ENCODE measurements around the gene ATXN10. TPM values are rescaled to one million over a fixed set of nuclear protein-coding genes. Genes with fewer than 3 reads are reported as not detected.
A peak's percentile ranks its signal among the peaks of the same experiment; 100 is the strongest.

The ATXN10 gene
- total RNA-seq, 1 experiment from 2014 or later, result 303 TPM

DNA sequence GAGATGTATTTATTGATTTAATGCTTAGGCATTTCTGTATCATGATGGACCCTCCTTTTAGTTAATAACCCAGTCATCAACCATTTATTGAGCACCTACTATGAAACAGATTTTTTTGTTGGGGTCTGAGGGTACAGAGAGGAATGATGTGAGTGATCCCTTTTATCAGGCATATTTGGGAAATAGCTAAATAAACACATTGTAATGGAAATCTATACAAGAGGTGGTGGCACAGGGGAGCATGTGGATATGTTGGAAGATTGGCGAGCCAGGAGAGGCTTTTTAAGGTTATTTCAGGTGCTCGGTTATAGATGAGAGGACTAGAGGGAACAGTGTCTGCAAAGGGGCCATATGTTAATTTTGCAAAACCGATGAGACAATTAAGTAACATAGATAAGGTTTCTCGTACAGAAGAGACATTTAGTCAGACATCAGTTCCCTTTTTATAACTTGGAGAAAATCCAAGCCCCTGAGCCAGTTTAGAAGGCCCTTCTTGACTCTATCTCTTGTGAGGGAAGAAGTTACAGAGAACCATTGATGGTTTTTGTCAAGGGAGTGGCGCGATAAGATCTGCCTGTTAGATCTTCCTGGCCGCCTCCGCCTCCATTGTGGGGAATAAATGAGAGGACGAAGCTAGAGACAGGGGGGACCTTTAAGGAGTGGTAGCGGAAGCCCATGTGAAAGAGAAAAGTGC, 2.0 kb downstream of the ATXN10 start:
- Histone ChIP-seq H3K4me1 (replicated peaks; ENCODE audit: insufficient read depth) (peaks cover 68% of the 10 kb centered on the region), H3K4me2 (peak overlapping the region; percentile 96), H3K79me2 (ENCODE audit: low read depth) (peaks cover 65% of the 10 kb centered on the region), H3K4me3 (peak overlapping the region; percentile 69), H2AFZ (no peak overlapping the region), H3K27me3 (ENCODE audit: insufficient read depth, low read depth) (no peaks in the 10 kb centered on the region), H3K27ac (peak overlapping the region; percentile 73; the same call in 1 of the 2 replicates), H3K9me2 (ENCODE audit: insufficient read depth) (no peaks in the 10 kb centered on the region), H3K36me3 (ENCODE audit: low read depth) (peaks cover 21% of the 10 kb centered on the region), H3F3A (ENCODE audit: insufficient read depth, low read depth) (peaks cover 34% of the 10 kb centered on the region; the same call in 1 of the 2 replicates), H4K20me1 (ENCODE audit: insufficient read depth) (no peaks in the 10 kb centered on the region), H3K9me3 (ENCODE audit: insufficient read depth, low read depth) (no peaks in the 10 kb centered on the region)
- TF ChIP-seq, protein P1, sequence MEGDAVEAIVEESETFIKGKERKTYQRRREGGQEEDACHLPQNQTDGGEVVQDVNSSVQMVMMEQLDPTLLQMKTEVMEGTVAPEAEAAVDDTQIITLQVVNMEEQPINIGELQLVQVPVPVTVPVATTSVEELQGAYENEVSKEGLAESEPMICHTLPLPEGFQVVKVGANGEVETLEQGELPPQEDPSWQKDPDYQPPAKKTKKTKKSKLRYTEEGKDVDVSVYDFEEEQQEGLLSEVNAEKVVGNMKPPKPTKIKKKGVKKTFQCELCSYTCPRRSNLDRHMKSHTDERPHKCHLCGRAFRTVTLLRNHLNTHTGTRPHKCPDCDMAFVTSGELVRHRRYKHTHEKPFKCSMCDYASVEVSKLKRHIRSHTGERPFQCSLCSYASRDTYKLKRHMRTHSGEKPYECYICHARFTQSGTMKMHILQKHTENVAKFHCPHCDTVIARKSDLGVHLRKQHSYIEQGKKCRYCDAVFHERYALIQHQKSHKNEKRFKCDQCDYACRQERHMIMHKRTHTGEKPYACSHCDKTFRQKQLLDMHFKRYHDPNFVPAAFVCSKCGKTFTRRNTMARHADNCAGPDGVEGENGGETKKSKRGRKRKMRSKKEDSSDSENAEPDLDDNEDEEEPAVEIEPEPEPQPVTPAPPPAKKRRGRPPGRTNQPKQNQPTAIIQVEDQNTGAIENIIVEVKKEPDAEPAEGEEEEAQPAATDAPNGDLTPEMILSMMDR (conservative IDR thresholded peaks at IDR 0.05), result no peak
- TF ChIP-seq EZH2 (IDR thresholded peaks at IDR 0.05; ENCODE audit: low read depth), result no peak
- no TSS peak for BruUV-seq (replicated peaks)
- POLR2A ChIA-PET (ENCODE audit: unreplicated experiment), result interaction anchor here (0.6 kb wide), 1 partner anchor 30 kb away, joined by 3 read pairs; no protein-coding TSS in a partner anchor
- no peak for DNase-seq
- intact Hi-C loops (cut with micrococcal nuclease; ENCODE audit: unreplicated experiment), result no loop called here
- CTCF ChIA-PET, result no interaction called here

DNA sequence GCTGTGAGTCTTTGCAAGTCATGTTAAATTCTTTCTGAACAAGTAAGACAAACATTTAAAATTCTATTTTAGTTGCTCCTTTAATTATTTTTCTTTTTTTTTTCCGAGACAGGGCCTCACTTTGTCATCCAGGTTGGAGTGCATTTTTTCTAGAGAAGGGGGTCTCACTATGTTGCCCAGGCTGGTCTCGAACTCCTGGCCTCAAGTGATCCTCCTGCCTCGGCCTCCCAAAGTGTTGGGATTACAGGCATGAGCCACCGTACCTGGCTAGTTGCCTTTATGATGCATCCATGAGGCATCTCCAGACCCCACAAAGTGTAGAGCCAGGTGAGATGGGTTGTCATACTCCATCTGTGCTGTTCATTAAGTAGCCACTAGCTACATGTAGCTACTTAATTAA, 4.4 kb downstream of the ATXN10 start:
- peaks cover 47% of the 10 kb centered on the region for H3F3A ChIP-seq (ENCODE audit: insufficient read depth, low read depth)
- ChIA-PET POLR2A (ENCODE audit: unreplicated experiment) (no interaction called here), CTCF (no interaction called here)
- peaks cover 87% of the 10 kb centered on the region for H3K4me1 ChIP-seq (replicated peaks; ENCODE audit: insufficient read depth)
- H3K4me2 ChIP-seq, result no peak overlapping the region
- no peaks in the 10 kb centered on the region for H3K27me3 ChIP-seq (ENCODE audit: insufficient read depth, low read depth)
- no peaks in the 10 kb centered on the region for H4K20me1 ChIP-seq (ENCODE audit: insufficient read depth)
- TF ChIP-seq, protein P1 (conservative IDR thresholded peaks at IDR 0.05), result no peak
- no peak for TF ChIP-seq EZH2 (IDR thresholded peaks at IDR 0.05; ENCODE audit: low read depth)
- H3K27ac ChIP-seq, result no peak overlapping the region
- H3K9me3 ChIP-seq (ENCODE audit: insufficient read depth, low read depth), result no peaks in the 10 kb centered on the region
- no peak overlapping the region for H3K4me3 ChIP-seq
- H3K79me2 ChIP-seq (ENCODE audit: low read depth), result peaks cover 89% of the 10 kb centered on the region
- no peaks in the 10 kb centered on the region for H3K9me2 ChIP-seq (ENCODE audit: insufficient read depth)
- peaks cover 33% of the 10 kb centered on the region for H3K36me3 ChIP-seq (ENCODE audit: low read depth)
- intact Hi-C loops (cut with micrococcal nuclease; ENCODE audit: unreplicated experiment), result no loop called here
- BruUV-seq (replicated peaks), result no TSS peak
- no peak for DNase-seq
- H2AFZ ChIP-seq, result no peak overlapping the region

DNA sequence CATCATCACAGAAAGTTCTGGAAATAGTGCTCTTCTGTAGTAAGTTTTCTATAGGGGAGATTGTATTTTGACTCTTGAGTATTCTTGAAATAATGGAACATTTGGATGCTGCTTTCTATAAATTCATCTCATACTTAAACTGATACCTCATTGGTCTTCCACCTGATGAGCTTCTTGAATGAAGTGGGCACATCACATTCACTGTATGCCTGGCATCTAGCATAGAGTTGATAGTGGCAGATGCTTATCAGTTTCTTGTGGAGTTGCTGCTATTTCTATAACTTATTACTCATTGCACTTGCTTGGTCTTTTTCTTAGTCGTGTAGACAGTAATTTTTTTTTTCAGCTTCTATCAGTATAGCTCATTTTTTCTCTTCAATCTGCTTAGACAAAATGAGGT, 5.4 kb downstream of the ATXN10 start:
- no peak for DNase-seq
- Histone ChIP-seq H3K79me2 (ENCODE audit: low read depth) (peaks cover 100% of the 10 kb centered on the region), H3K4me3 (no peak overlapping the region), H3K27ac (peak overlapping the region; percentile 23; the same call in 1 of the 2 replicates), H3F3A (ENCODE audit: insufficient read depth, low read depth) (peaks cover 51% of the 10 kb centered on the region), H3K4me2 (peak overlapping the region; percentile 20), H3K9me2 (ENCODE audit: insufficient read depth) (no peaks in the 10 kb centered on the region), H3K9me3 (ENCODE audit: insufficient read depth, low read depth) (no peaks in the 10 kb centered on the region), H3K27me3 (ENCODE audit: insufficient read depth, low read depth) (no peaks in the 10 kb centered on the region), H2AFZ (no peak overlapping the region), H4K20me1 (ENCODE audit: insufficient read depth) (no peaks in the 10 kb centered on the region), H3K36me3 (ENCODE audit: low read depth) (peaks cover 33% of the 10 kb centered on the region), H3K4me1 (replicated peaks; ENCODE audit: insufficient read depth) (peaks cover 92% of the 10 kb centered on the region)
- no TSS peak for BruUV-seq (replicated peaks)
- no peak for TF ChIP-seq EZH2 (IDR thresholded peaks at IDR 0.05; ENCODE audit: low read depth)
- TF ChIP-seq, protein P1 (conservative IDR thresholded peaks at IDR 0.05), result no peak
- ChIA-PET CTCF (no interaction called here), POLR2A (ENCODE audit: unreplicated experiment) (interaction anchor here (0.6 to 0.7 kb wide), 4 partner anchors 8 to 670 kb away, joined by 3 to 19 read pairs (median 6); no protein-coding TSS in a partner anchor)
- intact Hi-C loops (cut with micrococcal nuclease; ENCODE audit: unreplicated experiment), result no loop called here

Measured in PC-9 (cell line).